Mucosa of stomach (tissue), 1 donor: Measurements from ENCODE around the gene GKN1.

Experiments used
- H3K27me3 ChIP-seq: one replicate; pipeline ENCODE4 v1.7.0; 2013; ENCODE audit warnings: mild to moderate bottlenecking, low read length; ENCODE audit not compliant: control insufficient read depth, insufficient read depth
- H3K36me3 ChIP-seq: one replicate; pipeline ENCODE4 v1.7.0; 2013; ENCODE audit warnings: low read length; ENCODE audit not compliant: control insufficient read depth, insufficient read depth
- H3K4me1 ChIP-seq: one replicate; pipeline ENCODE4 v1.7.0; 2013; ENCODE audit warnings: mild to moderate bottlenecking, low read length; ENCODE audit not compliant: control insufficient read depth, insufficient read depth
- H3K4me3 ChIP-seq: one replicate; pipeline ENCODE4 v1.7.0; 2013; ENCODE audit warnings: low read length
- H3K9ac ChIP-seq: one replicate; pipeline ENCODE4 v1.7.0; 2013; ENCODE audit warnings: mild to moderate bottlenecking, low read length, moderate library complexity
- H3K9me3 ChIP-seq: one replicate; pipeline ENCODE4 v1.7.0; 2013; ENCODE audit warnings: mild to moderate bottlenecking, low read length, moderate library complexity; ENCODE audit not compliant: control insufficient read depth
- donor health status: Pancreatic carcinoma.

GKN1 gene

DNA sequence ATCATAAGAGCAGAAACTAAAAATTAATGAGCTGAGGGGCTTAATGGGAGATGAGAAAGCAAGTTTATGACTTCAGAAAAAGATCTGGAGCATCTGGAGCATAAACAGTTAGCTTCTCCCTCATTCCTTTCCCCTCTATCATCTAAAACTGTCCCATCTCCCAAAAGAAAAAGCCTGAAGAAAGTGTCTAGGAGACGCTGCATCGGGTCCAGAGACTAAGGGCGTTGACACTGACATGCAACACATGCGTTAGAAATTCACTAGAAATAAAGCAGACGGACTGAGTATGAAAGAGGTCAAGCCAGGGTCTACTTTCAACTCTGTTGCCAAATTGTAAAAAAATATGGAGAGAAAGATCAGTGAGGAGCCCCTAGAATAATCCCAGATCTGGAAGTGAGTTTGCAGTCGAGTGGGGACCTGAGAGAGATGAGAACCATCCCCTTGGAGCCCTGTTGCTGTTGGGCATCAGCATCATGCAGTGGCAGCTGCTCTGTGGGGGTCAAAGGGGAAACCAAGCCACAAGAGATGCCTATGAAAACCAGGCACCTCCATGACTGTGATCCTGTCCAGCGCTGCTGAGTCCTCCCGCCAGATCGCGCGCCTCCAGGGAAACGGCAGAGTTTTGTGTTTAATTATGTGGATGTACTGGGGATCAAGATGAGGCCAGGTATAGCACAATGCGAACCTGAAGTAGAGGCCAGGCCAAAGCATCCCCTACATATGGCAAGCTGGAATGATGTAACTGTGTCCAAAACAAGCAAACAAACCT lies 52.4 kb downstream of the GKN1 start:
- H3K4me3 ChIP-seq, result no peak overlapping the region
- no peaks in the 10 kb centered on the region for H3K9me3 ChIP-seq
- H3K27me3 ChIP-seq, result no peaks in the 10 kb centered on the region
- peaks cover 8% of the 10 kb centered on the region for H3K4me1 ChIP-seq
- H3K36me3 ChIP-seq, result no peaks in the 10 kb centered on the region
- H3K9ac ChIP-seq, result no peak overlapping the region
